ENCODE data around the gene SLC44A5.
A peak's percentile ranks its signal among the peaks of the same experiment; 100 is the strongest.

The SLC44A5 gene

GRCh38 chr1:75328691-75329090 lies 282.2 kb downstream of the SLC44A5 start:
- H3K4me3 ChIP-seq (ENCODE audit: low read length) = no peak overlapping the region
- TF ChIP-seq CTCF (IDR thresholded peaks at IDR 0.05; ENCODE audit: insufficient read depth, low read depth, low read length, missing control alignments) = no peak
- DNase-seq (ENCODE audit: low read depth) = no peak

GRCh38 chr1:75327395-75327794 lies 283.5 kb downstream of the SLC44A5 start:
- no peak for DNase-seq (ENCODE audit: low read depth)
- TF ChIP-seq CTCF (IDR thresholded peaks at IDR 0.05; ENCODE audit: insufficient read depth, low read depth, low read length, missing control alignments) = no peak
- no peak overlapping the region for H3K4me3 ChIP-seq (ENCODE audit: low read length)

- no peak for TF ChIP-seq CTCF (IDR thresholded peaks at IDR 0.05; ENCODE audit: insufficient read depth, low read depth, low read length, missing control alignments)
- no peak for DNase-seq (ENCODE audit: low read depth)
Observed at GRCh38 chr1:75317976-75318375, 292.9 kb downstream of the SLC44A5 start.

GRCh38 chr1:75316230-75316629 lies 294.7 kb downstream of the SLC44A5 start:
- H3K4me3 ChIP-seq (ENCODE audit: low read length) = no peak overlapping the region
- no peak for TF ChIP-seq CTCF (IDR thresholded peaks at IDR 0.05; ENCODE audit: insufficient read depth, low read depth, low read length, missing control alignments)
- DNase-seq (ENCODE audit: low read depth) = no peak

More at GRCh38 chr1:75317976-75318375, 292.9 kb downstream of the SLC44A5 start:
- H3K4me3 ChIP-seq (ENCODE audit: low read length) = no peak overlapping the region

GRCh38 chr1:75312620-75313019 lies 298.3 kb downstream of the SLC44A5 start:
- no peak for TF ChIP-seq CTCF (IDR thresholded peaks at IDR 0.05; ENCODE audit: insufficient read depth, low read depth, low read length, missing control alignments)
- no peak overlapping the region for H3K4me3 ChIP-seq (ENCODE audit: low read length)
- no peak for DNase-seq (ENCODE audit: low read depth)

GRCh38 chr1:75310067-75310466 lies 300.8 kb downstream of the SLC44A5 start:
- peak; percentile 7 for DNase-seq (ENCODE audit: low read depth)
- H3K4me3 ChIP-seq (ENCODE audit: low read length) = no peak overlapping the region
- TF ChIP-seq CTCF (IDR thresholded peaks at IDR 0.05; ENCODE audit: insufficient read depth, low read depth, low read length, missing control alignments) = no peak

GRCh38 chr1:75308365-75308764 lies 302.5 kb downstream of the SLC44A5 start:
- no peak overlapping the region for H3K4me3 ChIP-seq (ENCODE audit: low read length)
- no peak for DNase-seq (ENCODE audit: low read depth)
- no peak for TF ChIP-seq CTCF (IDR thresholded peaks at IDR 0.05; ENCODE audit: insufficient read depth, low read depth, low read length, missing control alignments)

Measured in epithelial cell of esophagus (primary cell).